HEK293 (cell line): ENCODE measurements around the gene GPER1.

Experiments used
- CTCF ChIA-PET: fragments of 350-600 bp; formaldehyde crosslinking; extraction: SDS; loops from one replicate; lab custom pipeline; 2021; ENCODE audit warnings: antibody characterized with exemption; lab: Yijun Ruan, JAX
- POLR2A ChIA-PET: fragments of 300-600 bp; formaldehyde crosslinking; extraction: SDS; loops from one replicate; lab custom pipeline; 2020; ENCODE audit warnings: antibody characterized with exemption, inconsistent platforms; lab: Yijun Ruan, JAX
- H3K27ac ChIP-seq: fragments of 200-500 bp; sonication (Bioruptor generic); 2 replicates; pipeline ENCODE4 v1.5.1; 2014; ENCODE audit warnings: low read depth, low read length, control low read depth, inconsistent platforms; ENCODE audit errors: extremely low read depth
- H3K36me3 ChIP-seq, 2 experiments: fragments of 200-500 bp in 1 of 2; sonication (Bioruptor generic) in 1 of 2; 1 replicate in 1 of 2; 2 replicates in 1 of 2; pipeline ENCODE4 v1.5.1; 2014 to 2017; ENCODE audit warnings: inconsistent platforms in 2 of 2, low read length in 2 of 2; ENCODE audit not compliant: control insufficient read depth in 2 of 2, insufficient read depth in 1 of 2
- H3K4me1 ChIP-seq: fragments of 200-500 bp; sonication (Bioruptor generic); 2 replicates; pipeline ENCODE4 v1.5.1; 2014; ENCODE audit warnings: mild to moderate bottlenecking, low read length, inconsistent platforms; ENCODE audit not compliant: control insufficient read depth, insufficient read depth
- H3K4me3 ChIP-seq: 2 replicates; pipeline ENCODE4 v1.5.1; 2011; ENCODE audit warnings: low read depth, mild to moderate bottlenecking, control low read depth, low read length, moderate library complexity
- H3K9me3 ChIP-seq: fragments of 200-500 bp; sonication (Bioruptor generic); 2 replicates; pipeline ENCODE4 v1.5.1; 2014; ENCODE audit warnings: low read depth, low read length, inconsistent platforms; ENCODE audit not compliant: control insufficient read depth, insufficient read depth
- GFI1B ChIP-seq: fragments of 450-650 bp; formaldehyde crosslinking; IDR thresholded peaks from 2 replicates; pipeline ENCODE4 v1.5.1; 2016; ENCODE audit warnings: missing biosample characterization, missing genetic modification characterization
- GLI4 ChIP-seq: fragments of 450-650 bp; formaldehyde crosslinking; IDR thresholded peaks from 2 replicates; pipeline ENCODE4 v1.5.1; 2016; ENCODE audit warnings: missing biosample characterization, missing genetic modification characterization
- HOXD13 ChIP-seq: sonication (generic); formaldehyde crosslinking; IDR thresholded peaks from 2 replicates; pipeline ENCODE4 v1.8.0; 2022; ENCODE audit warnings: missing genetic modification reagents, borderline replicate concordance
- KLF1 ChIP-seq: fragments of 450-650 bp; formaldehyde crosslinking; IDR thresholded peaks from 2 replicates; pipeline ENCODE4 v1.5.1; 2016; ENCODE audit warnings: missing biosample characterization, missing genetic modification characterization
- KLF8 ChIP-seq: fragments of 450-650 bp; formaldehyde crosslinking; IDR thresholded peaks from 2 replicates; pipeline ENCODE4 v1.5.1; 2016; ENCODE audit warnings: missing biosample characterization, missing genetic modification characterization
- SALL2 ChIP-seq: fragments of 450-650 bp; formaldehyde crosslinking; IDR thresholded peaks from 2 replicates; pipeline ENCODE4 v1.5.0; 2017; ENCODE audit warnings: missing biosample characterization, mild to moderate bottlenecking, missing genetic modification characterization, borderline replicate concordance
- ZBTB11 ChIP-seq: fragments of 450-650 bp; formaldehyde crosslinking; conservative IDR thresholded peaks from 2 replicates; pipeline ENCODE4 v1.5.1; 2016; ENCODE audit warnings: low read depth, missing biosample characterization, missing genetic modification characterization
- ZFP41 ChIP-seq: fragments of 450-650 bp; formaldehyde crosslinking; IDR thresholded peaks from 2 replicates; pipeline ENCODE4 v1.5.1; 2016; ENCODE audit warnings: missing biosample characterization, missing genetic modification characterization, borderline replicate concordance
- ZNF121 ChIP-seq: fragments of 450-650 bp; formaldehyde crosslinking; IDR thresholded peaks from 2 replicates; pipeline ENCODE4 v1.5.1; 2016; ENCODE audit warnings: missing biosample characterization, missing genetic modification characterization
- ZNF274 ChIP-seq, 2 experiments: fragments of 200-500 bp in 1 of 2; fragments of 450-650 bp in 1 of 2; sonication (Bioruptor generic) in 1 of 2; formaldehyde crosslinking in 1 of 2; IDR thresholded peaks; 2 replicates each; pipeline versions ENCODE4 v1.5.1 to v1.6.1; 2014 to 2016; ENCODE audit warnings: borderline replicate concordance in 1 of 2, inconsistent platforms in 1 of 2, low read length in 1 of 2, missing biosample characterization in 1 of 2, missing genetic modification characterization in 1 of 2
- ZNF626 ChIP-seq: fragments of 450-650 bp; sonication (Bioruptor Pico); formaldehyde crosslinking; IDR thresholded peaks from 2 replicates; pipeline ENCODE4 v1.5.1; 2018; ENCODE audit warnings: missing biosample characterization, missing genetic modification characterization, inconsistent platforms
- ZNF660 ChIP-seq: fragments of 450-650 bp; IDR thresholded peaks from 2 replicates; pipeline ENCODE4 v1.5.1; 2018; ENCODE audit warnings: missing biosample characterization, mild to moderate bottlenecking, missing genetic modification characterization
- ZNF692 ChIP-seq: fragments of 450-650 bp; formaldehyde crosslinking; IDR thresholded peaks from 2 replicates; pipeline ENCODE4 v1.5.1; 2016; ENCODE audit warnings: missing biosample characterization, missing genetic modification characterization
- ZNF704 ChIP-seq: fragments of 450-650 bp; formaldehyde crosslinking; IDR thresholded peaks from 2 replicates; pipeline ENCODE4 v1.5.1; 2016; ENCODE audit warnings: missing biosample characterization, missing genetic modification characterization
- ZNF777 ChIP-seq: fragments of 450-650 bp; formaldehyde crosslinking; IDR thresholded peaks from 2 replicates; pipeline ENCODE4 v1.5.1; 2017; ENCODE audit warnings: missing biosample characterization, missing genetic modification characterization, borderline replicate concordance
- TF ChIP-seq, protein P1 (sequence below): fragments of 450-650 bp; formaldehyde crosslinking; IDR thresholded peaks from 2 replicates; pipeline ENCODE4 v1.5.1; 2016; ENCODE audit warnings: missing biosample characterization, missing genetic modification characterization, low read depth

GPER1 gene

GRCh38 chr7:1103009-1103788 is 15.3 kb downstream of the GPER1 start:
- H3K4me3 ChIP-seq, result no peak overlapping the region
- TF ChIP-seq ZNF121 (tag by site-specific recombination) (no peak), ZNF704 (tag by site-specific recombination) (no peak), SALL2 (tag by site-specific recombination) (no peak), ZFP41 (tag by site-specific recombination) (no peak), HOXD13 (no peak), ZNF274 (IDR thresholded peaks at IDR 0.05; ENCODE audit: low read length) (no peak), ZNF274 (tag by site-specific recombination; IDR thresholded peaks at IDR 0.05; ENCODE audit: borderline replicate concordance) (no peak), ZBTB11 (no peak), KLF1 (tag by site-specific recombination) (no peak), GLI4 (tag by site-specific recombination) (no peak), GFI1B (tag by site-specific recombination) (no peak), ZNF692 (tag by site-specific recombination) (no peak), ZNF660 (tag by site-specific recombination) (no peak), KLF8 (no peak), ZNF777 (tag by site-specific recombination) (no peak), ZNF626 (no peak)
- TF ChIP-seq, protein P1, sequence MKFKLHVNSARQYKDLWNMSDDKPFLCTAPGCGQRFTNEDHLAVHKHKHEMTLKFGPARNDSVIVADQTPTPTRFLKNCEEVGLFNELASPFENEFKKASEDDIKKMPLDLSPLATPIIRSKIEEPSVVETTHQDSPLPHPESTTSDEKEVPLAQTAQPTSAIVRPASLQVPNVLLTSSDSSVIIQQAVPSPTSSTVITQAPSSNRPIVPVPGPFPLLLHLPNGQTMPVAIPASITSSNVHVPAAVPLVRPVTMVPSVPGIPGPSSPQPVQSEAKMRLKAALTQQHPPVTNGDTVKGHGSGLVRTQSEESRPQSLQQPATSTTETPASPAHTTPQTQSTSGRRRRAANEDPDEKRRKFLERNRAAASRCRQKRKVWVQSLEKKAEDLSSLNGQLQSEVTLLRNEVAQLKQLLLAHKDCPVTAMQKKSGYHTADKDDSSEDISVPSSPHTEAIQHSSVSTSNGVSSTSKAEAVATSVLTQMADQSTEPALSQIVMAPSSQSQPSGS (tag by site-specific recombination), result no peak
- H3K9me3 ChIP-seq, result no peaks in the 10 kb centered on the region
- H3K36me3 ChIP-seq, result peaks cover 0 to 3% of the 10 kb centered on the region in 2 experiments; a peak in 1 of 3 replicates
- H3K4me1 ChIP-seq, result no peaks in the 10 kb centered on the region; the same call in 1 of the 2 replicates
- CTCF ChIA-PET, result interaction anchor here (0.7 to 1.1 kb wide), 3 partner anchors 69 to 110 kb away, joined by 3 to 4 read pairs (median 4); no protein-coding TSS in a partner anchor
- POLR2A ChIA-PET, result no interaction called here
- H3K27ac ChIP-seq, result no peak overlapping the region
